ENCODE data around the gene NEK7. TPM values are rescaled to one million over a fixed set of nuclear protein-coding genes. Genes with fewer than 3 reads are reported as not detected.

Gene NEK7
- polyA plus RNA-seq, 1 donor (not counting 4 experiments of a cell fraction or from before 2014, with no cell fraction given) = 56.8 TPM

GRCh38 chr1:198259333-198260074, 102.7 kb downstream of the NEK7 start:
- H3K9me1 ChIP-seq (ENCODE audit: control insufficient read depth, extremely low read depth, insufficient read depth, low read length) = no peaks in the 10 kb centered on the region
- no peaks in the 10 kb centered on the region for H3K9me3 ChIP-seq (ENCODE audit: control insufficient read depth, low read depth, low read length)
- no peaks in the 10 kb centered on the region for H3K36me3 ChIP-seq (ENCODE audit: control insufficient read depth in 2 of 2, extremely low read depth in 1 of 2, insufficient read depth in 2 of 2, low read length in 2 of 2)
- TF ChIP-seq EZH2 (IDR thresholded peaks at IDR 0.05; ENCODE audit: low read length) = no peak
- no peak for TF ChIP-seq CTCF (optimal IDR thresholded peaks at IDR 0.05 in 1 of 3, IDR thresholded peaks at IDR 0.05 in 1 of 3, conservative IDR thresholded peaks at IDR 0.05 in 1 of 3; ENCODE audit: extremely low read depth in 1 of 3, insufficient read depth in 2 of 3, low read length in 3 of 3)
- H4K20me1 ChIP-seq (ENCODE audit: control insufficient read depth, extremely low read depth, insufficient read depth, low read length) = no peaks in the 10 kb centered on the region
- FAIRE-seq = no peak
- no peaks in the 10 kb centered on the region for H3K27me3 ChIP-seq (ENCODE audit: control insufficient read depth, extremely low read depth, insufficient read depth, low read length)
- H2AFZ ChIP-seq (ENCODE audit: control insufficient read depth, low read length) = no peak overlapping the region
- peak overlapping the region; percentile 66 for H3K27ac ChIP-seq (ENCODE audit: control insufficient read depth, insufficient read depth, low read length)
- H3K4me3 ChIP-seq (ENCODE audit: control insufficient read depth in 2 of 3, extremely low read depth in 1 of 3, insufficient read depth in 2 of 3, low read depth in 1 of 3, low read length in 3 of 3) = peak overlapping the region in 1 of 3 experiments; percentile 46
- no peak for DNase-seq (ENCODE audit: low read depth, low spot score)
- peaks cover 10% of the 10 kb centered on the region for H3K79me2 ChIP-seq (ENCODE audit: control insufficient read depth, insufficient read depth, low read length)
- dilution Hi-C loops (cut with MboI; ENCODE audit: extremely low pct_ligation_motif_present, low sequenced_read_pairs) = no loop called here
- H3K4me2 ChIP-seq (ENCODE audit: control insufficient read depth, extremely low read depth, insufficient read depth, low read depth, low read length) = peak overlapping the region; percentile 76
- H3K4me1 ChIP-seq (ENCODE audit: control insufficient read depth, extremely low read depth, insufficient read depth, low read length) = peaks cover 23% of the 10 kb centered on the region
- H3K9ac ChIP-seq (ENCODE audit: control insufficient read depth, extremely low read depth, insufficient read depth, low read length) = peak overlapping the region; percentile 2

DNA sequence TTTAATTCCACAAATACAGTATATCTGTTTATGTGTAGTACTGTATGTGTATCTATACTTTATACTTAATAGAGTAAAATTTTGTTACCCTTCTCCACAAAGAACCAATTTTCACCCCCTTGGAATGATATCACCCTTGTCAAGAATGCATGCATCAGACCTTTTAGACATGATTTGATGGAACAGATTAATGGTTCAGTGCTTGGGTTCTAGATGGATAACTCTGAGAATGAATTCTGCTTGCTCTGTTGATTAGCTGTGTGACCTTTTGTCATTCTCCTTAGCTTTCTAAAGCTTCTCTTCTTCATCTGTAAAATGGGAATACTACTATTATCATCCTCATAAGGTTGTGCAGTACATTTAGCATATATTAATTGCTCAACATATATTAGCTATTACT, 105.1 kb downstream of the NEK7 start:
- TF ChIP-seq CTCF (optimal IDR thresholded peaks at IDR 0.05 in 1 of 3, IDR thresholded peaks at IDR 0.05 in 1 of 3, conservative IDR thresholded peaks at IDR 0.05 in 1 of 3; ENCODE audit: extremely low read depth in 1 of 3, insufficient read depth in 2 of 3, low read length in 3 of 3) (no peak), EZH2 (IDR thresholded peaks at IDR 0.05; ENCODE audit: low read length) (no peak)
- no peaks in the 10 kb centered on the region for H3K9me3 ChIP-seq (ENCODE audit: control insufficient read depth, low read depth, low read length)
- no peaks in the 10 kb centered on the region for H3K36me3 ChIP-seq (ENCODE audit: control insufficient read depth in 2 of 2, extremely low read depth in 1 of 2, insufficient read depth in 2 of 2, low read length in 2 of 2)
- H3K27ac ChIP-seq (ENCODE audit: control insufficient read depth, insufficient read depth, low read length) = no peak overlapping the region
- H3K4me3 ChIP-seq (ENCODE audit: control insufficient read depth in 2 of 3, extremely low read depth in 1 of 3, insufficient read depth in 2 of 3, low read depth in 1 of 3, low read length in 3 of 3) = no peak overlapping the region
- no peaks in the 10 kb centered on the region for H3K9me1 ChIP-seq (ENCODE audit: control insufficient read depth, extremely low read depth, insufficient read depth, low read length)
- dilution Hi-C loops (cut with MboI; ENCODE audit: extremely low pct_ligation_motif_present, low sequenced_read_pairs) = no loop called here
- H3K79me2 ChIP-seq (ENCODE audit: control insufficient read depth, insufficient read depth, low read length) = peaks cover 8% of the 10 kb centered on the region
- no peaks in the 10 kb centered on the region for H3K27me3 ChIP-seq (ENCODE audit: control insufficient read depth, extremely low read depth, insufficient read depth, low read length)
- H3K4me1 ChIP-seq (ENCODE audit: control insufficient read depth, extremely low read depth, insufficient read depth, low read length) = peaks cover 23% of the 10 kb centered on the region
- DNase-seq (ENCODE audit: low read depth, low spot score) = no peak
- H4K20me1 ChIP-seq (ENCODE audit: control insufficient read depth, extremely low read depth, insufficient read depth, low read length) = no peaks in the 10 kb centered on the region
- H2AFZ ChIP-seq (ENCODE audit: control insufficient read depth, low read length) = no peak overlapping the region
- no peak overlapping the region for H3K4me2 ChIP-seq (ENCODE audit: control insufficient read depth, extremely low read depth, insufficient read depth, low read depth, low read length)
- no peak overlapping the region for H3K9ac ChIP-seq (ENCODE audit: control insufficient read depth, extremely low read depth, insufficient read depth, low read length)
- no peak for FAIRE-seq

Data from keratinocyte (primary cell).